H9 (cell line): ENCODE results near the gene CERS6. TPM values are rescaled to one million over a fixed set of nuclear protein-coding genes. Genes with fewer than 3 reads are reported as not detected.

Source experiments
- DNase-seq: peaks from one replicate; pipeline ENCODE4 v3.0.0-alpha.2; 2017
- H2AFZ ChIP-seq: one replicate; pipeline ENCODE4 v1.6.1; 2013; ENCODE audit warnings: mild to moderate bottlenecking, low read length, control low read depth, moderate library complexity
- H2AK5ac ChIP-seq: 2 replicates; pipeline ENCODE4 v1.6.1; 2013; ENCODE audit warnings: low read length, control low read depth, mixed read lengths; ENCODE audit not compliant: insufficient read length
- H2BK120ac ChIP-seq: one replicate; pipeline ENCODE4 v1.6.1; 2013; ENCODE audit warnings: low read depth, mild to moderate bottlenecking, low read length, control low read depth, inconsistent platforms; ENCODE audit not compliant: poor library complexity, severe bottlenecking
- H2BK12ac ChIP-seq: 2 replicates; pipeline ENCODE4 v1.6.1; 2013; ENCODE audit warnings: low read length, control low read depth, mixed read lengths, low read depth; ENCODE audit not compliant: insufficient read length
- H2BK15ac ChIP-seq: 2 replicates; pipeline ENCODE4 v1.6.1; 2013; ENCODE audit warnings: low read depth, low read length, control low read depth
- H2BK20ac ChIP-seq: one replicate; pipeline ENCODE4 v1.6.1; 2013; ENCODE audit warnings: low read depth, mild to moderate bottlenecking, low read length, control low read depth, inconsistent platforms; ENCODE audit not compliant: poor library complexity, severe bottlenecking
- H2BK5ac ChIP-seq: 2 replicates; pipeline ENCODE4 v1.6.1; 2013; ENCODE audit warnings: low read length, control low read depth, mixed read lengths; ENCODE audit not compliant: insufficient read length
- H3K14ac ChIP-seq: 2 replicates; pipeline ENCODE4 v1.6.1; 2013; ENCODE audit warnings: low read length, control low read depth; ENCODE audit not compliant: insufficient read depth
- H3K18ac ChIP-seq: 2 replicates; pipeline ENCODE4 v1.6.1; 2013; ENCODE audit warnings: low read depth, mild to moderate bottlenecking, mixed read lengths, low read length, control low read depth; ENCODE audit not compliant: insufficient read length
- H3K23ac ChIP-seq: 2 replicates; pipeline ENCODE4 v1.6.1; 2013; ENCODE audit warnings: low read length, control low read depth, mixed read lengths, low read depth; ENCODE audit not compliant: insufficient read length
- H3K23me2 ChIP-seq: 2 replicates; pipeline ENCODE4 v1.6.1; 2013; ENCODE audit warnings: low read depth, mild to moderate bottlenecking, mixed read lengths, low read length, control low read depth; ENCODE audit not compliant: insufficient read length, poor library complexity, severe bottlenecking
- H3K27ac ChIP-seq: 2 replicates; pipeline ENCODE4 v1.5.1; 2013; ENCODE audit warnings: low read length, control low read depth, mixed read lengths, low read depth; ENCODE audit not compliant: insufficient read length
- H3K27me3 ChIP-seq: 2 replicates; pipeline ENCODE4 v1.6.1; 2013; ENCODE audit warnings: low read length, control low read depth, inconsistent platforms; ENCODE audit not compliant: insufficient read depth
- H3K4ac ChIP-seq: 2 replicates; pipeline ENCODE4 v1.6.1; 2013; ENCODE audit warnings: low read depth, mild to moderate bottlenecking, control low read depth, inconsistent platforms, low read length, moderate library complexity
- H3K4me1 ChIP-seq: 2 replicates; pipeline ENCODE4 v1.6.1; 2013; ENCODE audit warnings: low read length, control low read depth, inconsistent platforms; ENCODE audit not compliant: insufficient read depth
- H3K4me2 ChIP-seq: 2 replicates; pipeline ENCODE4 v1.6.1; 2013; ENCODE audit warnings: low read length, control low read depth, mixed read lengths; ENCODE audit not compliant: insufficient read length, insufficient read depth
- H3K56ac ChIP-seq: 2 replicates; pipeline ENCODE4 v1.6.1; 2013; ENCODE audit warnings: low read depth, mild to moderate bottlenecking, mixed read lengths, low read length, control low read depth; ENCODE audit not compliant: insufficient read length
- H3K79me1 ChIP-seq: 2 replicates; pipeline ENCODE4 v1.6.1; 2013; ENCODE audit warnings: low read depth, mild to moderate bottlenecking, moderate library complexity, low read length, control low read depth, inconsistent platforms; ENCODE audit not compliant: insufficient read depth, poor library complexity, severe bottlenecking
- H3K79me2 ChIP-seq: 2 replicates; pipeline ENCODE4 v1.6.1; 2013; ENCODE audit warnings: low read length, control low read depth, inconsistent platforms; ENCODE audit not compliant: insufficient read depth
- H3K9ac ChIP-seq: 2 replicates; pipeline ENCODE4 v1.6.1; 2013; ENCODE audit warnings: low read length, control low read depth, mixed read lengths; ENCODE audit not compliant: insufficient read length; ENCODE audit errors: extremely low read depth
- H3K9me3 ChIP-seq: one replicate; pipeline ENCODE4 v1.6.1; 2013; ENCODE audit warnings: low read depth, low read length, inconsistent platforms; ENCODE audit not compliant: control insufficient read depth
- H3T11ph ChIP-seq: one replicate; pipeline ENCODE4 v1.6.1; 2013; ENCODE audit warnings: mild to moderate bottlenecking, low read length, control low read depth, inconsistent platforms
- H4K20me1 ChIP-seq: one replicate; pipeline ENCODE4 v1.6.1; 2013; ENCODE audit not compliant: control insufficient read depth, insufficient read length, insufficient read depth
- H4K5ac ChIP-seq: 2 replicates; pipeline ENCODE4 v1.6.1; 2013; ENCODE audit warnings: low read depth, mild to moderate bottlenecking, mixed read lengths, low read length, control low read depth; ENCODE audit not compliant: insufficient read length
- H4K8ac ChIP-seq: replicated peaks from 2 replicates; pipeline ENCODE4 v1.6.1; 2013; ENCODE audit warnings: low read length, control low read depth, mixed read lengths, low read depth; ENCODE audit not compliant: insufficient read length
- H4K91ac ChIP-seq: 2 replicates; pipeline ENCODE4 v1.6.1; 2013; ENCODE audit warnings: low read depth, mild to moderate bottlenecking, moderate library complexity, mixed read lengths, low read length, control low read depth; ENCODE audit not compliant: insufficient read length
- H3K27ac Mint-ChIP-seq, 3 experiments: 2 replicates in 2 of 3; 3 replicates in 1 of 3; pipeline ENCODE4 v1.8.0; 2020 to 2021; ENCODE audit warnings: mixed read lengths in 3 of 3, mild to moderate bottlenecking in 1 of 3, moderate library complexity in 1 of 3
- H3K27me3 Mint-ChIP-seq: 2 replicates; pipeline ENCODE4 v1.8.0; 2021; ENCODE audit warnings: low read depth, mild to moderate bottlenecking, moderate library complexity, mixed read lengths
- H3K36me3 Mint-ChIP-seq, 3 experiments: 2 replicates in 2 of 3; 3 replicates in 1 of 3; pipeline ENCODE4 v1.8.0; 2020 to 2021; ENCODE audit warnings: low read depth in 3 of 3, mixed read lengths in 3 of 3; ENCODE audit not compliant: insufficient read depth in 1 of 3
- H3K4me1 Mint-ChIP-seq, 2 experiments: 2 replicates each; pipeline ENCODE4 v1.8.0; 2020; ENCODE audit warnings: mixed read lengths in 2 of 2
- H3K4me3 Mint-ChIP-seq, 2 experiments: 2 replicates in 1 of 2; 3 replicates in 1 of 2; pipeline ENCODE4 v1.8.0; 2020 to 2021; ENCODE audit warnings: mild to moderate bottlenecking in 2 of 2, mixed read lengths in 2 of 2, moderate library complexity in 1 of 2
- H3K9me3 Mint-ChIP-seq, 2 experiments: 2 replicates in 1 of 2; 3 replicates in 1 of 2; pipeline ENCODE4 v1.8.0; 2020; ENCODE audit warnings: mild to moderate bottlenecking in 2 of 2, mixed read lengths in 2 of 2, moderate library complexity in 1 of 2
- CTCF ChIP-seq: fragments of 200-600 bp; sonication (generic); conservative IDR thresholded peaks from 3 replicates; pipeline ENCODE4 v1.8.0; 2021; ENCODE audit warnings: antibody characterized with exemption, mild to moderate bottlenecking
- WGBS: extraction: QIAGEN DNeasy Blood & Tissue Kit; methylation state at CpG from one replicate; pipeline ENCODE4 v1.1.7; 2013; ENCODE audit warnings: missing lambda C conversion rate, low lambda C conversion rate, mixed read lengths; ENCODE audit not compliant: insufficient read length; ENCODE audit errors: extremely low coverage; 5-methylcytosine and 5-hydroxymethylcytosine counted together
- total RNA-seq: library from RNA; stranded (reverse); gene quantifications from 2 replicates; pipeline ENCODE4 v1.2.1, GENCODE V29; 2021

The CERS6 gene
- total RNA-seq, 1 experiment from 2014 or later: 17.7 TPM

- H2BK5ac ChIP-seq: no peak overlapping the region
- no peak overlapping the region for H4K91ac ChIP-seq
- H4K5ac ChIP-seq: no peak overlapping the region
- Mint-ChIP-seq H3K9me3 (no peaks in the 10 kb centered on the region), H3K36me3 (peaks cover 0 to 3% (median 2%) of the 10 kb centered on the region in 3 experiments; a peak in 1 of 7 replicates), H3K4me1 (peaks cover 41 to 44% of the 10 kb centered on the region in 2 experiments), H3K27me3 (no peaks in the 10 kb centered on the region), H3K27ac (no peak overlapping the region), H3K4me3 (no peak overlapping the region)
- no peaks in the 10 kb centered on the region for H4K20me1 ChIP-seq
- H3K23me2 ChIP-seq: no peaks in the 10 kb centered on the region
- H2AFZ ChIP-seq: no peak overlapping the region
- no peak overlapping the region for H3T11ph ChIP-seq
- no peak for TF ChIP-seq CTCF
- no peak overlapping the region for H3K14ac ChIP-seq
- H3K4ac ChIP-seq: no peak overlapping the region
- H3K27me3 ChIP-seq: no peaks in the 10 kb centered on the region
- H3K4me1 ChIP-seq: peaks cover 3% of the 10 kb centered on the region
- H2BK12ac ChIP-seq: no peak overlapping the region
- peaks cover 2% of the 10 kb centered on the region for H3K79me1 ChIP-seq
- no peak for DNase-seq
- no peak overlapping the region for H3K27ac ChIP-seq
- H2BK15ac ChIP-seq: no peak overlapping the region
- H3K9ac ChIP-seq: no peak overlapping the region
- no CpG with 5 or more reads among the region's 1 CpG for WGBS
- H3K18ac ChIP-seq: no peak overlapping the region
- H3K4me2 ChIP-seq: no peak overlapping the region
- H3K56ac ChIP-seq: no peak overlapping the region
- 0 out of 2 replicates have a peak, but pooled peaks cover 3% of the 10 kb centered on the region for H3K79me2 ChIP-seq
- no peak overlapping the region for H2BK20ac ChIP-seq
- no peak overlapping the region for H3K23ac ChIP-seq
- H2AK5ac ChIP-seq: no peak overlapping the region
- H3K9me3 ChIP-seq: no peaks in the 10 kb centered on the region
- no peak overlapping the region for H2BK120ac ChIP-seq
- no peak overlapping the region for H4K8ac ChIP-seq
Measured at GRCh38 chr2:168593713-168594112, 137.6 kb downstream of the CERS6 start.
